Smooth muscle cell (in vitro differentiated cells): ENCODE results near the gene TMEM132D. TPM values are rescaled to one million over a fixed set of nuclear protein-coding genes. Genes with fewer than 3 reads are reported as not detected.

Source experiments
- DNase-seq: peaks from one replicate; lab custom pipeline; 2025; ENCODE audit not compliant: unreplicated experiment; lab: John Stamatoyannopoulos, UW
- H2AFZ ChIP-seq: fragments of 200-600 bp; sonication (generic); 2 replicates; pipeline ENCODE4 v1.6.0; 2016; ENCODE audit warnings: antibody characterized with exemption, low read depth, mild to moderate bottlenecking
- H3F3A ChIP-seq: fragments of 200-600 bp; sonication (generic); 2 replicates; pipeline ENCODE4 v1.6.0; 2017; ENCODE audit warnings: antibody characterized with exemption, low read depth
- H3K27ac ChIP-seq: fragments of 200-600 bp; sonication (generic); 2 replicates; pipeline ENCODE4 v1.5.1; 2016; ENCODE audit warnings: low read depth, mild to moderate bottlenecking
- H3K27me3 ChIP-seq: fragments of 200-600 bp; sonication (generic); 2 replicates; pipeline ENCODE4 v1.6.1; 2016; ENCODE audit warnings: low read depth, mild to moderate bottlenecking
- H3K36me3 ChIP-seq: fragments of 200-600 bp; sonication (generic); 2 replicates; pipeline ENCODE4 v1.5.1; 2016; ENCODE audit warnings: low read depth
- H3K4me1 ChIP-seq: fragments of 200-600 bp; sonication (generic); 2 replicates; pipeline ENCODE4 v1.5.1; 2016; ENCODE audit warnings: low read depth
- H3K4me2 ChIP-seq: fragments of 200-600 bp; sonication (generic); 2 replicates; pipeline ENCODE4 v1.6.0; 2016; ENCODE audit warnings: mild to moderate bottlenecking
- H3K4me3 ChIP-seq: fragments of 200-600 bp; sonication (generic); 2 replicates; pipeline ENCODE4 v1.5.1; 2016; ENCODE audit warnings: mild to moderate bottlenecking
- H3K79me2 ChIP-seq: fragments of 200-600 bp; sonication (generic); 2 replicates; pipeline ENCODE4 v1.6.0; 2016; ENCODE audit warnings: low read depth, mild to moderate bottlenecking
- H3K9ac ChIP-seq: fragments of 200-600 bp; sonication (generic); 2 replicates; pipeline ENCODE4 v1.6.0; 2016; ENCODE audit warnings: low read depth
- H3K9me3 ChIP-seq: fragments of 200-600 bp; sonication (generic); replicated peaks from 2 replicates; pipeline ENCODE4 v1.5.1; 2016; ENCODE audit warnings: low read depth
- H4K20me1 ChIP-seq: fragments of 200-600 bp; sonication (generic); 2 replicates; pipeline ENCODE4 v1.6.0; 2016; ENCODE audit warnings: low read depth
- CTCF ChIP-seq: fragments of 200-600 bp; sonication (generic); IDR thresholded peaks from 2 replicates; pipeline ENCODE4 v1.5.1; 2017; ENCODE audit warnings: borderline replicate concordance, mild to moderate bottlenecking, antibody characterized with exemption; ENCODE audit not compliant: insufficient read depth, poor library complexity, severe bottlenecking
- WGBS: methylation state at CpG from one replicate; pipeline ENCODE4 v1.1.7; 2016; ENCODE audit warnings: low lambda C conversion rate; 5-methylcytosine and 5-hydroxymethylcytosine counted together
- polyA plus RNA-seq: library from polyadenylated mRNA; unstranded; fragments of >200 nt; fragmentation: Nextera tagmentation; extraction: Ambion mirVana; gene quantifications from 2 replicates; pipeline ENCODE4 v1.2.1, GENCODE V29; 2016
- total RNA-seq: library from RNA; depleted of rRNA; stranded (reverse); fragments of >200 nt; gene quantifications from 2 replicates; pipeline ENCODE4 v1.2.3, GENCODE V29; 2014

Gene TMEM132D
- total and polyA plus RNA-seq, 2 experiments from 2014 or later, result not detected

- no peak overlapping the region for H3K4me2 ChIP-seq
- no peak overlapping the region for H3K27ac ChIP-seq
- no peak overlapping the region for H2AFZ ChIP-seq
- H3K9me3 ChIP-seq, result no peaks in the 10 kb centered on the region
- DNase-seq, result no peak
- H4K20me1 ChIP-seq, result no peaks in the 10 kb centered on the region
- H3K79me2 ChIP-seq, result no peaks in the 10 kb centered on the region
- no peak for TF ChIP-seq CTCF
- H3K27me3 ChIP-seq, result no peaks in the 10 kb centered on the region
- H3K36me3 ChIP-seq, result no peaks in the 10 kb centered on the region
- H3F3A ChIP-seq, result no peaks in the 10 kb centered on the region
- WGBS, result 77% methylated on average over 6 of the region's 6 CpGs
- H3K4me3 ChIP-seq, result no peak overlapping the region
- H3K4me1 ChIP-seq, result no peaks in the 10 kb centered on the region
- H3K9ac ChIP-seq, result no peak overlapping the region
Measured at GRCh38 chr12:129163861-129164260, 740.0 kb downstream of the TMEM132D start.

GRCh38 chr12:129163461-129163860, 740.4 kb downstream of the TMEM132D start:
- WGBS, result 74% methylated on average over 4 of the region's 4 CpGs
- no peak for DNase-seq
- Histone ChIP-seq H3K9me3 (no peaks in the 10 kb centered on the region), H3K4me1 (no peaks in the 10 kb centered on the region), H3K4me3 (no peak overlapping the region), H3K36me3 (no peaks in the 10 kb centered on the region), H4K20me1 (no peaks in the 10 kb centered on the region), H3F3A (no peaks in the 10 kb centered on the region), H3K4me2 (no peak overlapping the region), H3K27me3 (no peaks in the 10 kb centered on the region), H2AFZ (no peak overlapping the region), H3K27ac (no peak overlapping the region), H3K79me2 (no peaks in the 10 kb centered on the region), H3K9ac (no peak overlapping the region)
- TF ChIP-seq CTCF, result no peak

- Histone ChIP-seq H4K20me1 (no peaks in the 10 kb centered on the region), H2AFZ (no peak overlapping the region), H3K9me3 (no peaks in the 10 kb centered on the region), H3K9ac (no peak overlapping the region), H3K4me1 (no peaks in the 10 kb centered on the region), H3F3A (no peaks in the 10 kb centered on the region), H3K4me2 (no peak overlapping the region), H3K4me3 (no peak overlapping the region), H3K79me2 (no peaks in the 10 kb centered on the region), H3K27ac (no peak overlapping the region), H3K27me3 (no peaks in the 10 kb centered on the region), H3K36me3 (no peaks in the 10 kb centered on the region)
- no peak for DNase-seq
- no peak for TF ChIP-seq CTCF
- WGBS, result 82% methylated on average over 4 of the region's 4 CpGs
Measured at GRCh38 chr12:129162805-129163204, 741.0 kb downstream of the TMEM132D start.

GRCh38 chr12:129161511-129161910, 742.3 kb downstream of the TMEM132D start:
- no peak overlapping the region for H3K4me3 ChIP-seq
- H3F3A ChIP-seq, result no peaks in the 10 kb centered on the region

More at GRCh38 chr12:129161511-129161910, 742.3 kb downstream of the TMEM132D start:
- DNase-seq, result no peak
- Histone ChIP-seq H4K20me1 (no peaks in the 10 kb centered on the region), H3K27ac (no peak overlapping the region), H3K27me3 (no peaks in the 10 kb centered on the region), H3K9ac (no peak overlapping the region), H3K4me1 (no peaks in the 10 kb centered on the region), H3K36me3 (no peaks in the 10 kb centered on the region), H3K79me2 (no peaks in the 10 kb centered on the region), H3K9me3 (no peaks in the 10 kb centered on the region), H2AFZ (no peak overlapping the region), H3K4me2 (no peak overlapping the region)
- WGBS, result 78% methylated on average over 4 of the region's 4 CpGs
- TF ChIP-seq CTCF, result no peak
